ENCODE measurements around the gene BTNL3. TPM values are rescaled to one million over a fixed set of nuclear protein-coding genes. Genes with fewer than 3 reads are reported as not detected.

Gene BTNL3
- total and polyA plus RNA-seq, 2 donors (not counting 3 experiments of a cell fraction or from before 2014, with no cell fraction given): not detected

DNA sequence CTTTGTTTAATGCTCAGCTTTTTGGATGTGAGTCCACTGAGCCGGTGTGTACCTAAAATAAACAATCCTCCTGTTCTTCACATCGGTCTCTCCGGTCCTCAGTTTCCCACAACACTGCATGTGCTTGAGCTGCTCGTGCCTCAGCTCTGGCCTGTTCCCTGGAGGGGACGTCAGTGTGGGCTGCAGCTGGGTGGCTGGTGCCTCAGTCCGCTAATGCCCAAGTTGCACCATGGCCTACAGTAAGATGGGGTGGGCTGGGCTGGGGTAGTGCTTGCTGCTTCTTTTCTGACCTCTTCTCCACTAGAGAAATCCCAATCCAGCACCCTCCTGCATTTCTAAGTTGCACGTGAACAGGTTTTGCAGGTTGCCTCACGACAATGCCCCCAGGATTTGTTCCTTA is 50.8 kb downstream of the BTNL3 start:
- no TSS peak for BruUV-seq (replicated peaks)
- ChIA-PET CTCF (no interaction called here), POLR2A (no interaction called here)
- Histone ChIP-seq H3K9ac (replicated peaks; ENCODE audit: extremely low read depth, insufficient read depth, low read length) (no peak overlapping the region), H3K9me3 (replicated peaks; ENCODE audit: control insufficient read depth, insufficient read depth, low read length) (no peaks in the 10 kb centered on the region), H3K4me2 (ENCODE audit: insufficient read depth, low read length) (no peak overlapping the region), H3K27ac (ENCODE audit: insufficient read depth, low read depth, low read length) (no peak overlapping the region), H3K4me1 (ENCODE audit: control insufficient read depth, extremely low read depth, insufficient read depth, low read length) (no peaks in the 10 kb centered on the region), H3K4me3 (replicated peaks in 1 of 3; ENCODE audit: insufficient read depth in 1 of 3, low read depth in 1 of 3, low read length in 3 of 3) (no peak overlapping the region), H4K20me1 (replicated peaks; ENCODE audit: control insufficient read depth, extremely low read depth, insufficient read depth, low read length) (no peaks in the 10 kb centered on the region), H3K36me3 (ENCODE audit: control insufficient read depth in 2 of 2, extremely low read depth in 1 of 2, insufficient read depth in 2 of 2, low read length in 2 of 2) (no peaks in the 10 kb centered on the region), H3K79me2 (ENCODE audit: control insufficient read depth, insufficient read depth, low read length) (no peaks in the 10 kb centered on the region), H3K9me1 (replicated peaks; ENCODE audit: control insufficient read depth, extremely low read depth, insufficient read depth, low read length) (no peaks in the 10 kb centered on the region), H2AFZ (ENCODE audit: low read depth, low read length) (no peak overlapping the region), H3K27me3 (ENCODE audit: control insufficient read depth in 2 of 2, insufficient read depth in 2 of 2, low read length in 2 of 2) (no peaks in the 10 kb centered on the region)
- no peak for TF ChIP-seq MYC (IDR thresholded peaks at IDR 0.05; ENCODE audit: low read depth, low read length)
- TF ChIP-seq FOS (IDR thresholded peaks at IDR 0.05; ENCODE audit: borderline replicate concordance, insufficient read depth, low read length): no peak
- no peak for TF ChIP-seq POLR2AphosphoS5 (IDR thresholded peaks at IDR 0.05; ENCODE audit: insufficient read depth, low read depth, low read length)
- TF ChIP-seq, protein P1, sequence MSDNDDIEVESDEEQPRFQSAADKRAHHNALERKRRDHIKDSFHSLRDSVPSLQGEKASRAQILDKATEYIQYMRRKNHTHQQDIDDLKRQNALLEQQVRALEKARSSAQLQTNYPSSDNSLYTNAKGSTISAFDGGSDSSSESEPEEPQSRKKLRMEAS (IDR thresholded peaks at IDR 0.05; ENCODE audit: insufficient read depth, insufficient read length): no peak
- TF ChIP-seq EZH2 (IDR thresholded peaks at IDR 0.05; ENCODE audit: borderline replicate concordance, low read depth, low read length, severe bottlenecking): no peak
- TF ChIP-seq, protein P2, sequence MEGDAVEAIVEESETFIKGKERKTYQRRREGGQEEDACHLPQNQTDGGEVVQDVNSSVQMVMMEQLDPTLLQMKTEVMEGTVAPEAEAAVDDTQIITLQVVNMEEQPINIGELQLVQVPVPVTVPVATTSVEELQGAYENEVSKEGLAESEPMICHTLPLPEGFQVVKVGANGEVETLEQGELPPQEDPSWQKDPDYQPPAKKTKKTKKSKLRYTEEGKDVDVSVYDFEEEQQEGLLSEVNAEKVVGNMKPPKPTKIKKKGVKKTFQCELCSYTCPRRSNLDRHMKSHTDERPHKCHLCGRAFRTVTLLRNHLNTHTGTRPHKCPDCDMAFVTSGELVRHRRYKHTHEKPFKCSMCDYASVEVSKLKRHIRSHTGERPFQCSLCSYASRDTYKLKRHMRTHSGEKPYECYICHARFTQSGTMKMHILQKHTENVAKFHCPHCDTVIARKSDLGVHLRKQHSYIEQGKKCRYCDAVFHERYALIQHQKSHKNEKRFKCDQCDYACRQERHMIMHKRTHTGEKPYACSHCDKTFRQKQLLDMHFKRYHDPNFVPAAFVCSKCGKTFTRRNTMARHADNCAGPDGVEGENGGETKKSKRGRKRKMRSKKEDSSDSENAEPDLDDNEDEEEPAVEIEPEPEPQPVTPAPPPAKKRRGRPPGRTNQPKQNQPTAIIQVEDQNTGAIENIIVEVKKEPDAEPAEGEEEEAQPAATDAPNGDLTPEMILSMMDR (IDR thresholded peaks at IDR 0.05; ENCODE audit: extremely low read depth in 1 of 2, insufficient read depth in 1 of 2, low read depth in 1 of 2, low read length in 2 of 2): no peak
- TF ChIP-seq POLR2A (IDR thresholded peaks at IDR 0.05; ENCODE audit: low read depth, low read length): no peak
- no peak for TF ChIP-seq JUN (IDR thresholded peaks at IDR 0.05; ENCODE audit: borderline replicate concordance, insufficient read depth, insufficient read length, low read depth)
- TF ChIP-seq GATA2 (IDR thresholded peaks at IDR 0.05; ENCODE audit: insufficient read depth, insufficient read length, low read depth, low read length): no peak
- intact Hi-C loops (cut with micrococcal nuclease): no loop called here
- no peak for FAIRE-seq
- DNase-seq (ENCODE audit: low read depth, low spot score): no peak
- dilution Hi-C loops (cut with MboI; ENCODE audit: extremely low pct_ligation_motif_present, low sequenced_read_pairs): no loop called here
